SK-N-SH (cell line): ENCODE data around the gene RARS1. TPM values are rescaled to one million over a fixed set of nuclear protein-coding genes. Genes with fewer than 3 reads are reported as not detected.

ENCODE experiments used
- CTCF ChIA-PET: fragments of 300-600, 350-600 bp; formaldehyde crosslinking; extraction: SDS; loops from one replicate; lab custom pipeline; 2021; lab: Yijun Ruan, JAX
- POLR2A ChIA-PET: fragments of 350-600 bp; sonication (Branson Sonifier 250); formaldehyde crosslinking; extraction: SDS; loops from one replicate; lab custom pipeline; 2020; ENCODE audit warnings: antibody characterized with exemption, inconsistent platforms; lab: Yijun Ruan, JAX
- DNase-seq: peaks from one replicate; pipeline ENCODE4 v3.0.0; 2012
- H2AFZ ChIP-seq: fragments of 200-600 bp; sonication (generic); 2 replicates; pipeline ENCODE4 v1.8.1; 2016; ENCODE audit warnings: antibody characterized with exemption, mild to moderate bottlenecking, low read depth
- H3F3A ChIP-seq: fragments of 200-600 bp; sonication (generic); replicated peaks from 2 replicates; pipeline ENCODE3; 2016; ENCODE audit warnings: antibody characterized with exemption, mild to moderate bottlenecking; ENCODE audit not compliant: insufficient read depth
- H3K27ac ChIP-seq, 2 experiments: fragments of 200-500 bp in 1 of 2; fragments of 200-600 bp in 1 of 2; sonication (Bioruptor generic) in 1 of 2; sonication (generic), shearing (Covaris generic) in 1 of 2; 2 replicates each; pipeline versions ENCODE4 v1.5.1 to v1.6.1; 2014 to 2016; ENCODE audit warnings: low read depth in 2 of 2, inconsistent platforms in 1 of 2, low read length in 1 of 2, mild to moderate bottlenecking in 1 of 2, mixed read lengths in 1 of 2
- H3K27me3 ChIP-seq: fragments of 200-600 bp; sonication (generic), shearing (Covaris generic); 2 replicates; pipeline ENCODE4 v1.6.1; 2016; ENCODE audit warnings: mixed run types; ENCODE audit not compliant: insufficient read depth
- H3K36me3 ChIP-seq, 2 experiments: fragments of 200-500 bp in 1 of 2; fragments of 200-600 bp in 1 of 2; sonication (Bioruptor generic) in 1 of 2; sonication (generic) in 1 of 2; replicated peaks in 1 of 2; 2 replicates each; pipeline versions ENCODE3 to v1.5.1; 2014 to 2016; ENCODE audit warnings: low read length in 1 of 2, mild to moderate bottlenecking in 1 of 2; ENCODE audit not compliant: insufficient read depth in 2 of 2, control insufficient read depth in 1 of 2
- H3K4me1 ChIP-seq, 2 experiments: fragments of 200-500 bp in 1 of 2; fragments of 200-600 bp in 1 of 2; sonication (Bioruptor generic) in 1 of 2; sonication (generic), shearing (Covaris generic) in 1 of 2; 2 replicates each; pipeline versions ENCODE4 v1.5.1 to v1.6.1; 2014 to 2016; ENCODE audit warnings: low read depth in 1 of 2, low read length in 1 of 2, mixed run types in 1 of 2; ENCODE audit not compliant: insufficient read depth in 2 of 2, control insufficient read depth in 1 of 2
- H3K4me2 ChIP-seq: fragments of 200-600 bp; sonication (generic), shearing (Covaris generic); 2 replicates; pipeline ENCODE4 v1.6.1; 2017; ENCODE audit warnings: mixed run types
- H3K4me3 ChIP-seq, 2 experiments: fragments of 200-500 bp in 1 of 2; fragments of 200-600 bp in 1 of 2; sonication (Bioruptor generic) in 1 of 2; sonication (generic), shearing (Covaris generic) in 1 of 2; 2 replicates each; pipeline versions ENCODE4 v1.5.1 to v1.8.1; 2014 to 2016; ENCODE audit warnings: low read depth in 2 of 2, inconsistent platforms in 1 of 2, low read length in 1 of 2, mild to moderate bottlenecking in 1 of 2, mixed read lengths in 1 of 2, moderate library complexity in 1 of 2
- H3K79me2 ChIP-seq: fragments of 200-600 bp; sonication (generic); 2 replicates; pipeline ENCODE4 v1.8.1; 2017; ENCODE audit warnings: mild to moderate bottlenecking; ENCODE audit not compliant: insufficient read depth
- H3K9ac ChIP-seq: fragments of 200-600 bp; sonication (generic); 2 replicates; pipeline ENCODE4 v1.6.1; 2017; ENCODE audit warnings: mixed run types
- H3K9me2 ChIP-seq: fragments of 200-600 bp; sonication (generic); 2 replicates; pipeline ENCODE4 v1.6.1; 2017; ENCODE audit warnings: mixed run types
- H3K9me3 ChIP-seq: fragments of 200-600 bp; sonication (generic); 2 replicates; pipeline ENCODE4 v1.6.1; 2017; ENCODE audit warnings: mixed run types, mild to moderate bottlenecking, moderate library complexity
- H4K20me1 ChIP-seq: fragments of 200-600 bp; sonication (generic); 2 replicates; pipeline ENCODE4 v1.6.1; 2017; ENCODE audit warnings: mild to moderate bottlenecking, mixed run types; ENCODE audit not compliant: insufficient read depth
- EP300 ChIP-seq, 2 experiments: IDR thresholded peaks; 2 replicates each; pipeline versions ENCODE4 v1.4.0 to v1.6.1; 2012; ENCODE audit warnings: borderline replicate concordance in 1 of 2, low read depth in 1 of 2, low read length in 1 of 2
- EZH2phosphoT487 ChIP-seq: fragments of 200-600 bp; sonication (generic); IDR thresholded peaks from 2 replicates; pipeline ENCODE4 v1.6.1; 2017; ENCODE audit warnings: low read depth, mixed run types, mild to moderate bottlenecking, antibody characterized with exemption, moderate library complexity, borderline replicate concordance
- GABPA ChIP-seq: IDR thresholded peaks from 2 replicates; pipeline ENCODE4 v1.4.0; 2012; ENCODE audit warnings: low read depth, mild to moderate bottlenecking
- GATA2 ChIP-seq: sonication (generic); formaldehyde crosslinking; IDR thresholded peaks from 2 replicates; pipeline ENCODE4 v1.5.0; 2020; ENCODE audit warnings: mild to moderate bottlenecking, missing genetic modification reagents
- MEF2A ChIP-seq: IDR thresholded peaks from 2 replicates; pipeline ENCODE4 v1.4.0; 2012; ENCODE audit warnings: low read depth, borderline replicate concordance
- NFIC ChIP-seq: IDR thresholded peaks from 2 replicates; pipeline ENCODE4 v1.4.0; 2012; ENCODE audit warnings: borderline replicate concordance
- NRF1 ChIP-seq: IDR thresholded peaks from 2 replicates; pipeline ENCODE4 v1.6.1; 2012; ENCODE audit warnings: low read depth, mild to moderate bottlenecking, low read length
- RXRA ChIP-seq: IDR thresholded peaks from 2 replicates; pipeline ENCODE4 v1.4.0; 2012; ENCODE audit warnings: low read depth, mild to moderate bottlenecking, borderline replicate concordance
- TAF1 ChIP-seq: IDR thresholded peaks from 2 replicates; pipeline ENCODE4 v1.6.1; 2012; ENCODE audit warnings: low read depth, mild to moderate bottlenecking, low read length, moderate library complexity, borderline replicate concordance
- TCF12 ChIP-seq: IDR thresholded peaks from 2 replicates; pipeline ENCODE4 v1.4.0; 2012
- WGBS: methylation state at CpG from one replicate; pipeline ENCODE4 v1.1.6; 2017; ENCODE audit warnings: low lambda C conversion rate; 5-methylcytosine and 5-hydroxymethylcytosine counted together
- polyA plus RNA-seq, 3 experiments: library from polyadenylated mRNA; depleted of rRNA; stranded (reverse); fragments of >200 nt; gene quantifications; 2 replicates each; pipeline ENCODE4 v1.2.3, GENCODE V29; 2012
- TF ChIP-seq, protein P1 (sequence below): IDR thresholded peaks from 2 replicates; pipeline ENCODE4 v1.4.0; 2012; ENCODE audit warnings: low read depth, borderline replicate concordance
- TF ChIP-seq, protein P2 (sequence below): IDR thresholded peaks from 2 replicates; pipeline ENCODE4 v1.4.0; 2012; ENCODE audit warnings: low read depth
- TF ChIP-seq, protein P3 (sequence below): IDR thresholded peaks from 2 replicates; pipeline ENCODE4 v1.6.1; 2012; ENCODE audit warnings: mild to moderate bottlenecking, low read depth, low read length, moderate library complexity
- TF ChIP-seq, protein P4 (sequence below): fragments of 200-600 bp; sonication (generic); IDR thresholded peaks from 2 replicates; pipeline ENCODE4 v1.6.1; 2017; ENCODE audit warnings: antibody characterized with exemption, mild to moderate bottlenecking, moderate library complexity
- TF ChIP-seq, protein P5 (sequence below): IDR thresholded peaks from 2 replicates; pipeline ENCODE4; 2012

The RARS1 gene
- polyA plus RNA-seq, 1 of the 3 experiments (the other 2 are of a cell fraction) = 53.5 TPM

DNA sequence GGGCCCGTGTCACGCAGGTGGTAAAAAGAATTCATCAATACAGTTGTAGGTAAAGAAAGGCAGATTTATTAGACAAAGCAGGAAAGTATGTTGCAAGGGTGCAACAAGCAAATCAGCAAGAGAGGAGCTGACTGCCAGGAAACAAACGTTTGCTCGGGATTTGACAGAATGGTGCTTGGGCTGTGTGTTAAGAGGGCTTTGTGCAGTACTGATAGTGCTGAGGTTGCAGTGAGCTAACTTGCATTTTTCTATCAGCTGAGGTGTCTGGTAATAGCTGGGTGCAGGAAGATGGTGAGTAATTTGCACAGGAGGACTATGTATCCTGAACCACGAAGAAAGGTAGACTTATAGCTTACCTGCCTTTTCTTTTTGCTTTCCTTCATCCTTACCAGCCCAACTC lies 3.9 kb upstream of the RARS1 start:
- H3K27me3 ChIP-seq = no peaks in the 10 kb centered on the region
- no peak for DNase-seq
- peaks cover 0 to under 1% of the 10 kb centered on the region in 2 experiments; a peak in 2 of 4 replicates for H3K4me1 ChIP-seq
- CTCF ChIA-PET = interaction anchor here (1.0 kb wide), 1 partner anchor 212 kb away, joined by 3 read pairs; no protein-coding TSS in a partner anchor
- H4K20me1 ChIP-seq = peaks cover 2% of the 10 kb centered on the region
- H3K27ac ChIP-seq = no peak overlapping the region
- peaks cover 0 to 2% of the 10 kb centered on the region in 2 experiments for H3K36me3 ChIP-seq
- no peak overlapping the region for H2AFZ ChIP-seq
- H3K9me3 ChIP-seq = no peaks in the 10 kb centered on the region
- H3K4me3 ChIP-seq = no peak overlapping the region
- H3K9me2 ChIP-seq = no peaks in the 10 kb centered on the region
- peaks cover 3% of the 10 kb centered on the region for H3F3A ChIP-seq
- no peak overlapping the region for H3K9ac ChIP-seq
- TF ChIP-seq RXRA (no peak), NRF1 (no peak), MEF2A (no peak), EP300 (IDR thresholded peaks at IDR 0.05; ENCODE audit: borderline replicate concordance in 1 of 2, low read depth in 1 of 2, low read length in 1 of 2) (no peak), TCF12 (no peak), EZH2phosphoT487 (no peak), TAF1 (no peak), GATA2 (CRISPR knock-in tag) (no peak), GABPA (no peak), NFIC (no peak)
- TF ChIP-seq, protein P1, sequence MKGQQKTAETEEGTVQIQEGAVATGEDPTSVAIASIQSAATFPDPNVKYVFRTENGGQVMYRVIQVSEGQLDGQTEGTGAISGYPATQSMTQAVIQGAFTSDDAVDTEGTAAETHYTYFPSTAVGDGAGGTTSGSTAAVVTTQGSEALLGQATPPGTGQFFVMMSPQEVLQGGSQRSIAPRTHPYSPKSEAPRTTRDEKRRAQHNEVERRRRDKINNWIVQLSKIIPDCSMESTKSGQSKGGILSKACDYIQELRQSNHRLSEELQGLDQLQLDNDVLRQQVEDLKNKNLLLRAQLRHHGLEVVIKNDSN = no peak
- TF ChIP-seq, protein P2, sequence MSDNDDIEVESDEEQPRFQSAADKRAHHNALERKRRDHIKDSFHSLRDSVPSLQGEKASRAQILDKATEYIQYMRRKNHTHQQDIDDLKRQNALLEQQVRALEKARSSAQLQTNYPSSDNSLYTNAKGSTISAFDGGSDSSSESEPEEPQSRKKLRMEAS = no peak
- TF ChIP-seq, protein P3, sequence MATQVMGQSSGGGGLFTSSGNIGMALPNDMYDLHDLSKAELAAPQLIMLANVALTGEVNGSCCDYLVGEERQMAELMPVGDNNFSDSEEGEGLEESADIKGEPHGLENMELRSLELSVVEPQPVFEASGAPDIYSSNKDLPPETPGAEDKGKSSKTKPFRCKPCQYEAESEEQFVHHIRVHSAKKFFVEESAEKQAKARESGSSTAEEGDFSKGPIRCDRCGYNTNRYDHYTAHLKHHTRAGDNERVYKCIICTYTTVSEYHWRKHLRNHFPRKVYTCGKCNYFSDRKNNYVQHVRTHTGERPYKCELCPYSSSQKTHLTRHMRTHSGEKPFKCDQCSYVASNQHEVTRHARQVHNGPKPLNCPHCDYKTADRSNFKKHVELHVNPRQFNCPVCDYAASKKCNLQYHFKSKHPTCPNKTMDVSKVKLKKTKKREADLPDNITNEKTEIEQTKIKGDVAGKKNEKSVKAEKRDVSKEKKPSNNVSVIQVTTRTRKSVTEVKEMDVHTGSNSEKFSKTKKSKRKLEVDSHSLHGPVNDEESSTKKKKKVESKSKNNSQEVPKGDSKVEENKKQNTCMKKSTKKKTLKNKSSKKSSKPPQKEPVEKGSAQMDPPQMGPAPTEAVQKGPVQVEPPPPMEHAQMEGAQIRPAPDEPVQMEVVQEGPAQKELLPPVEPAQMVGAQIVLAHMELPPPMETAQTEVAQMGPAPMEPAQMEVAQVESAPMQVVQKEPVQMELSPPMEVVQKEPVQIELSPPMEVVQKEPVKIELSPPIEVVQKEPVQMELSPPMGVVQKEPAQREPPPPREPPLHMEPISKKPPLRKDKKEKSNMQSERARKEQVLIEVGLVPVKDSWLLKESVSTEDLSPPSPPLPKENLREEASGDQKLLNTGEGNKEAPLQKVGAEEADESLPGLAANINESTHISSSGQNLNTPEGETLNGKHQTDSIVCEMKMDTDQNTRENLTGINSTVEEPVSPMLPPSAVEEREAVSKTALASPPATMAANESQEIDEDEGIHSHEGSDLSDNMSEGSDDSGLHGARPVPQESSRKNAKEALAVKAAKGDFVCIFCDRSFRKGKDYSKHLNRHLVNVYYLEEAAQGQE = no peak
- TF ChIP-seq, protein P4, sequence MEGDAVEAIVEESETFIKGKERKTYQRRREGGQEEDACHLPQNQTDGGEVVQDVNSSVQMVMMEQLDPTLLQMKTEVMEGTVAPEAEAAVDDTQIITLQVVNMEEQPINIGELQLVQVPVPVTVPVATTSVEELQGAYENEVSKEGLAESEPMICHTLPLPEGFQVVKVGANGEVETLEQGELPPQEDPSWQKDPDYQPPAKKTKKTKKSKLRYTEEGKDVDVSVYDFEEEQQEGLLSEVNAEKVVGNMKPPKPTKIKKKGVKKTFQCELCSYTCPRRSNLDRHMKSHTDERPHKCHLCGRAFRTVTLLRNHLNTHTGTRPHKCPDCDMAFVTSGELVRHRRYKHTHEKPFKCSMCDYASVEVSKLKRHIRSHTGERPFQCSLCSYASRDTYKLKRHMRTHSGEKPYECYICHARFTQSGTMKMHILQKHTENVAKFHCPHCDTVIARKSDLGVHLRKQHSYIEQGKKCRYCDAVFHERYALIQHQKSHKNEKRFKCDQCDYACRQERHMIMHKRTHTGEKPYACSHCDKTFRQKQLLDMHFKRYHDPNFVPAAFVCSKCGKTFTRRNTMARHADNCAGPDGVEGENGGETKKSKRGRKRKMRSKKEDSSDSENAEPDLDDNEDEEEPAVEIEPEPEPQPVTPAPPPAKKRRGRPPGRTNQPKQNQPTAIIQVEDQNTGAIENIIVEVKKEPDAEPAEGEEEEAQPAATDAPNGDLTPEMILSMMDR = no peak
- TF ChIP-seq, protein P5, sequence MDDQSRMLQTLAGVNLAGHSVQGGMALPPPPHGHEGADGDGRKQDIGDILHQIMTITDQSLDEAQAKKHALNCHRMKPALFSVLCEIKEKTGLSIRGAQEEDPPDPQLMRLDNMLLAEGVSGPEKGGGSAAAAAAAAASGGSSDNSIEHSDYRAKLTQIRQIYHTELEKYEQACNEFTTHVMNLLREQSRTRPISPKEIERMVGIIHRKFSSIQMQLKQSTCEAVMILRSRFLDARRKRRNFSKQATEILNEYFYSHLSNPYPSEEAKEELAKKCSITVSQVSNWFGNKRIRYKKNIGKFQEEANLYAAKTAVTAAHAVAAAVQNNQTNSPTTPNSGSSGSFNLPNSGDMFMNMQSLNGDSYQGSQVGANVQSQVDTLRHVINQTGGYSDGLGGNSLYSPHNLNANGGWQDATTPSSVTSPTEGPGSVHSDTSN = no peak
- POLR2A ChIA-PET = no interaction called here
- peaks cover 12% of the 10 kb centered on the region for H3K79me2 ChIP-seq
- WGBS = 91% methylated on average over 5 of the region's 5 CpGs
- no peak overlapping the region for H3K4me2 ChIP-seq
